Chondrocyte (in vitro differentiated cells): Measurements from ENCODE around the gene TMEM132D. TPM values are rescaled to one million over a fixed set of nuclear protein-coding genes. Genes with fewer than 3 reads are reported as not detected.
A peak's percentile ranks its signal among the peaks of the same experiment; 100 is the strongest.

Source experiments
- DNase-seq: peaks from one replicate; pipeline ENCODE4 v3.0.0; 2021; ENCODE audit warnings: mixed read lengths, low spot score
- H3K27ac Mint-ChIP-seq: one replicate; pipeline ENCODE4 v1.8.0; 2021; ENCODE audit warnings: mild to moderate bottlenecking, moderate library complexity, mixed read lengths; ENCODE audit not compliant: unreplicated experiment
- H3K27me3 Mint-ChIP-seq: 2 replicates; pipeline ENCODE4 v1.8.0; 2021; ENCODE audit warnings: low read depth, mixed read lengths
- H3K36me3 Mint-ChIP-seq: 2 replicates; pipeline ENCODE4 v1.8.0; 2021; ENCODE audit warnings: low read depth, mixed read lengths
- H3K4me1 Mint-ChIP-seq: 2 replicates; pipeline ENCODE4 v1.8.0; 2021; ENCODE audit warnings: low read depth, mild to moderate bottlenecking, mixed read lengths
- H3K4me3 Mint-ChIP-seq: one replicate; pipeline ENCODE4 v1.8.0; 2021; ENCODE audit warnings: mild to moderate bottlenecking, moderate library complexity, mixed read lengths; ENCODE audit not compliant: unreplicated experiment
- H3K9me3 Mint-ChIP-seq: 2 replicates; pipeline ENCODE4 v1.8.0; 2021; ENCODE audit warnings: low read depth, mixed read lengths
- total RNA-seq: library from RNA; stranded (reverse); gene quantifications from 3 replicates; pipeline ENCODE4 v1.2.1, GENCODE V29; 2021
- TF ChIP-seq, protein P1 (sequence below): fragments of 200-600 bp; sonication (generic); IDR thresholded peaks from 2 replicates; pipeline ENCODE4 v1.5.0; 2021; ENCODE audit warnings: antibody characterized with exemption, mild to moderate bottlenecking, moderate library complexity

Gene TMEM132D
- total RNA-seq, 1 donor from 2014 or later: 3.1 TPM

DNA sequence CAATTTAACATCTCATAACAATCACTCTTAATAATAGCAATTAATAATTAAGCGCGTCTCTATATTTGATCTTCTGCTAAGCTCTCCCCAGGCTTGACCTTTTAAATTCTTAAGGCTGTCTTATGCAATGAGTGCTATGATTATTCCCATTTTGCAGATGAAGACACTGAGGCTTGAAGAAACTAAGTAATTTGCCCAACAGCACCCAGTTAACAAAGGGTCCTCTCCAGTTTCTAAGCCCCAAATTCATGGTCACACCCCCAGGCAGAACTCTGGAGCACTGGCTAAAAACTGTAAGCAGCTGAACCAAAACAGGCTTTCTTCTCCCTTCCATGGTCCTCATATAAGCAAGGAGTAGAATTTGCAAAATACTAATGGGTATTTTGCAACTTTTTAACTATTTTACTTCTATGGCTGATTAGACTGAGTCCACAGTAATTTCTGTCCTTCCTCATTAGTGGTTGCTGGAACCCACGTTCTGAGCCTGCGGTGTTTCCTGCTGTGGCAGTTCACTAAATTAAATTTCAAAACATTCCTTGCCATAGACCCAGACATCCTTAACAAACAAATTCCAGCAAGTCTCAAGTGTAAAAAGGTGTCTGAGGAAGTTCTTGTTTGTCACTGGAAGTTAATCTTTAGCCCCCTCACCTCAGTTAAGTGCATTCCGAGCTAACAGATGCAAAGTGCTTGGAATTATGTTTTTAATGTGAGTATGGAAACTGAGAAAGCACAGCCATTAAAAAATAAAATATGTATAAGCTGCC, 76.5 kb downstream of the TMEM132D start:
- Mint-ChIP-seq H3K4me3 (no peak overlapping the region), H3K27ac (no peak overlapping the region), H3K36me3 (no peaks in the 10 kb centered on the region), H3K27me3 (no peaks in the 10 kb centered on the region), H3K4me1 (no peaks in the 10 kb centered on the region), H3K9me3 (peaks cover 11% of the 10 kb centered on the region)
- DNase-seq: no peak
- TF ChIP-seq, protein P1, sequence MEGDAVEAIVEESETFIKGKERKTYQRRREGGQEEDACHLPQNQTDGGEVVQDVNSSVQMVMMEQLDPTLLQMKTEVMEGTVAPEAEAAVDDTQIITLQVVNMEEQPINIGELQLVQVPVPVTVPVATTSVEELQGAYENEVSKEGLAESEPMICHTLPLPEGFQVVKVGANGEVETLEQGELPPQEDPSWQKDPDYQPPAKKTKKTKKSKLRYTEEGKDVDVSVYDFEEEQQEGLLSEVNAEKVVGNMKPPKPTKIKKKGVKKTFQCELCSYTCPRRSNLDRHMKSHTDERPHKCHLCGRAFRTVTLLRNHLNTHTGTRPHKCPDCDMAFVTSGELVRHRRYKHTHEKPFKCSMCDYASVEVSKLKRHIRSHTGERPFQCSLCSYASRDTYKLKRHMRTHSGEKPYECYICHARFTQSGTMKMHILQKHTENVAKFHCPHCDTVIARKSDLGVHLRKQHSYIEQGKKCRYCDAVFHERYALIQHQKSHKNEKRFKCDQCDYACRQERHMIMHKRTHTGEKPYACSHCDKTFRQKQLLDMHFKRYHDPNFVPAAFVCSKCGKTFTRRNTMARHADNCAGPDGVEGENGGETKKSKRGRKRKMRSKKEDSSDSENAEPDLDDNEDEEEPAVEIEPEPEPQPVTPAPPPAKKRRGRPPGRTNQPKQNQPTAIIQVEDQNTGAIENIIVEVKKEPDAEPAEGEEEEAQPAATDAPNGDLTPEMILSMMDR: no peak

DNA sequence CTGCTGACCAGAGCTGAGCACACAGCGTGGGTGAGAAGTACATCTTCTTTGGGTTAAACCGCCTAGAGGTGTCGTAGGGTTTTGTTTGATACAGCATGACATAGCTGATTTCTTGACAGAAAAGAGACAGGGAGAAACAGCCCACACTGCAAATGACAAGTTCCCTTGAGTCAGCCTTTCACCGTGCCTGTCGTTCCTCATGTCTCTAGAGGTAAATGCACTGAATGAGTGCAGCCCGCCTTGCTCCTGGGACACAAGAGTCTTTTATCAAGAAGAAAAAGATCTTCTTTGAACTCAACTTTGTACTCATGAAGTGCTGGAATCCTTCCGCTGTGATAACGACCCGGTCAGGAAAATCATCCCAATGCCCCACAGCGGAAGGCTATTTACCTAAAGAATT, 77.6 kb downstream of the TMEM132D start:
- Mint-ChIP-seq H3K36me3 (no peaks in the 10 kb centered on the region), H3K4me3 (no peak overlapping the region), H3K4me1 (no peaks in the 10 kb centered on the region), H3K27ac (no peak overlapping the region), H3K9me3 (peaks cover 11% of the 10 kb centered on the region), H3K27me3 (no peaks in the 10 kb centered on the region)
- TF ChIP-seq, protein P1: no peak
- no peak for DNase-seq

DNA sequence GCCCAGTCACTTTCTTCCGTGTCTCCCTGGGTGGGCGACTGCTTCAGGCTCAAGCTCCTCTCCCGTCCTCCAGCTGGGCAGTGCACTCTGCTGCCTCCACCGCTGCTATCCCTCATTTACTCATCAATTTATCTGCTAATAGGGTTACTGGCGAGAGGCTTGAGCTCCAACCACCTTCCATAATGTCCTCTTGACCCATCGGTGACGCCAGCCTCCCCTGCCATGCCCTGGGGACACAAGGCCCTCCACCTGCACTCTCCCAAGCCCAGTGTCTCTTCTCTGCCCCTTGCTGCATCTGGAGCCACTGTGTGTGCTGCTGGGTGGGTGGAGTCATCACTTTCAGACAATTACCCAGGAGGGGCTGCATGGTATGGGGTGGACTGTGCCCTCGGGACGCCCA, 78.5 kb downstream of the TMEM132D start:
- peak; percentile 59 for DNase-seq
- no peaks in the 10 kb centered on the region for H3K27me3 Mint-ChIP-seq
- no peaks in the 10 kb centered on the region for H3K4me1 Mint-ChIP-seq
- TF ChIP-seq, protein P1: no peak
- no peak overlapping the region for H3K4me3 Mint-ChIP-seq
- H3K9me3 Mint-ChIP-seq: peaks cover 11% of the 10 kb centered on the region
- no peaks in the 10 kb centered on the region for H3K36me3 Mint-ChIP-seq
- H3K27ac Mint-ChIP-seq: no peak overlapping the region

DNA sequence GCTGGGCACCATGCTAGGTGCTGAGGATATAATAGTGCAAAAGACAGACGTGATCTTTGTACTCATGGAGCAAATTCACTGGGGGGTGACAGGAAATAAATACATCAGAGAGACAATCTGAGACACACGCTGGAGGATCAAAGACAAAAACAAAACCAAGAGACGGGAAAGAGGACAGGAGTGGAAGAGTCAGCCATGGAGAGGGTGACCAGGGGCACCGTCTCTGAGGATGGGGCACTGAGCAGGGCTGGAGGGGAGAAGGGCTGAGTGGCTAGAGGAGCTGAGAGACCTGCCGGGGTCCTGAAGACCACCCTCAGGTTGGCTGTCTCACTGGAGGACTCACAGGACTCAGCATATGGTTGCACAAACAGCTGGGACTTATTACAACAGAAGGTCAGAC, 81.9 kb downstream of the TMEM132D start:
- TF ChIP-seq, protein P1: no peak
- DNase-seq: no peak
- no peaks in the 10 kb centered on the region for H3K4me1 Mint-ChIP-seq
- H3K27me3 Mint-ChIP-seq: no peaks in the 10 kb centered on the region
- H3K9me3 Mint-ChIP-seq: peaks cover 8% of the 10 kb centered on the region
- H3K4me3 Mint-ChIP-seq: no peak overlapping the region
- no peaks in the 10 kb centered on the region for H3K36me3 Mint-ChIP-seq
- H3K27ac Mint-ChIP-seq: no peak overlapping the region

DNA sequence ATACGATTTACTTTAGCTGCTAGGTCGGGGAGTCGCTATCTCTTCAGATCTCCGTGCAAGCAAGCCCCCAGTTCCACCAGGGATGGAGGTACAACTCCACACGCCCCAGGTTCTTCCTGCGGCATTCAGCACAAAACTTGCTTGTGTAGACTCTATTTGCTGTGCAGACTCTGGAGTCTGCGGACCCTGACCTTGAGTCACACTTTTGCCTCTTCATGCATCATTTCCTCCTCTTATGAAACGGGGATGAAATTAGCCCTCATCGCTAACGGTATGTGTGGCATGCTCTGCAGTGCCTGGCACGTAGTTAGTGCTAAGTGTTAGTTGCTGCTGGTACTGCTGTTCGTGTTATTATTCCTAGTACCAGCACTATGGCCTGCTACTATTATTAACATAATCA, 84.4 kb downstream of the TMEM132D start:
- H3K4me3 Mint-ChIP-seq: no peak overlapping the region
- TF ChIP-seq, protein P1: no peak
- H3K9me3 Mint-ChIP-seq: peaks cover 8% of the 10 kb centered on the region
- H3K36me3 Mint-ChIP-seq: no peaks in the 10 kb centered on the region
- no peak overlapping the region for H3K27ac Mint-ChIP-seq
- H3K4me1 Mint-ChIP-seq: no peaks in the 10 kb centered on the region
- no peaks in the 10 kb centered on the region for H3K27me3 Mint-ChIP-seq
- DNase-seq: no peak
